Astrocyte (in vitro differentiated cells and primary cell): ENCODE measurements around the gene RARB. TPM values are rescaled to one million over a fixed set of nuclear protein-coding genes. Genes with fewer than 3 reads are reported as not detected.
A peak's percentile ranks its signal among the peaks of the same experiment; 100 is the strongest.

Experiments used
- DNase-seq: peaks from one replicate; pipeline ENCODE4 v3.0.0-alpha.2; 2010; ENCODE audit warnings: low read depth
- FAIRE-seq: peaks from 2 replicates; lab custom pipeline; 2011; peaks lifted over from hg19 to GRCh38; lab: Jason Lieb, UNC
- H2AFZ ChIP-seq: 2 replicates; pipeline ENCODE4 v1.6.0; 2012; ENCODE audit warnings: low read depth, low read length, inconsistent platforms
- H3K27ac ChIP-seq: 2 replicates; pipeline ENCODE4 v1.5.1; 2011; ENCODE audit warnings: low read depth, low read length, inconsistent platforms
- H3K27me3 ChIP-seq: 2 replicates; pipeline ENCODE4 v1.6.0; 2011; ENCODE audit warnings: low read length, inconsistent platforms; ENCODE audit not compliant: insufficient read depth
- H3K36me3 ChIP-seq: 2 replicates; pipeline ENCODE4 v1.5.1; 2011; ENCODE audit warnings: low read length, inconsistent platforms; ENCODE audit not compliant: insufficient read depth
- H3K4me1 ChIP-seq: 2 replicates; pipeline ENCODE4 v1.5.1; 2011; ENCODE audit warnings: low read length, inconsistent platforms; ENCODE audit not compliant: insufficient read depth
- H3K4me2 ChIP-seq: 2 replicates; pipeline ENCODE4 v1.6.0; 2012; ENCODE audit warnings: low read length, inconsistent platforms
- H3K4me3 ChIP-seq: 2 replicates; pipeline ENCODE4 v1.5.1; 2011; ENCODE audit warnings: low read depth, mild to moderate bottlenecking, low read length, inconsistent platforms; ENCODE audit not compliant: insufficient read depth
- H3K79me2 ChIP-seq: 2 replicates; pipeline ENCODE4 v1.6.0; 2012; ENCODE audit warnings: mild to moderate bottlenecking, low read length, inconsistent platforms; ENCODE audit not compliant: insufficient read depth
- H3K9ac ChIP-seq: 2 replicates; pipeline ENCODE4 v1.6.0; 2012; ENCODE audit warnings: mild to moderate bottlenecking, low read length, inconsistent platforms
- H3K9me3 ChIP-seq: 2 replicates; pipeline ENCODE4 v1.5.1; 2012; ENCODE audit warnings: low read depth, mild to moderate bottlenecking, low read length, inconsistent platforms; ENCODE audit not compliant: insufficient read depth
- H4K20me1 ChIP-seq: 2 replicates; pipeline ENCODE4 v1.6.0; 2012; ENCODE audit warnings: low read length, inconsistent platforms; ENCODE audit not compliant: insufficient read depth
- H3K27ac Mint-ChIP-seq: one replicate; pipeline ENCODE4 v1.8.0; 2021; ENCODE audit warnings: mild to moderate bottlenecking, mixed read lengths; ENCODE audit not compliant: unreplicated experiment
- H3K27me3 Mint-ChIP-seq: one replicate; pipeline ENCODE4 v1.8.0; 2021; ENCODE audit warnings: low read depth, mixed read lengths; ENCODE audit not compliant: unreplicated experiment
- H3K36me3 Mint-ChIP-seq: one replicate; pipeline ENCODE4 v1.8.0; 2021; ENCODE audit warnings: low read depth, mixed read lengths; ENCODE audit not compliant: unreplicated experiment
- H3K4me1 Mint-ChIP-seq: one replicate; pipeline ENCODE4 v1.8.0; 2021; ENCODE audit warnings: low read depth, mixed read lengths; ENCODE audit not compliant: unreplicated experiment
- H3K4me3 Mint-ChIP-seq: one replicate; pipeline ENCODE4 v1.8.0; 2021; ENCODE audit warnings: mild to moderate bottlenecking, moderate library complexity, mixed read lengths; ENCODE audit not compliant: unreplicated experiment
- H3K9me3 Mint-ChIP-seq: one replicate; pipeline ENCODE4 v1.8.0; 2021; ENCODE audit warnings: mild to moderate bottlenecking, mixed read lengths; ENCODE audit not compliant: unreplicated experiment
- CTCF ChIP-seq: IDR thresholded peaks from 2 replicates; pipeline ENCODE4 v1.5.1; 2011; ENCODE audit warnings: low read depth, mild to moderate bottlenecking, inconsistent platforms, low read length, moderate library complexity; ENCODE audit not compliant: insufficient read depth
- EZH2 ChIP-seq: IDR thresholded peaks from 2 replicates; pipeline ENCODE4 v1.6.1; 2012; ENCODE audit warnings: mild to moderate bottlenecking, low read length, inconsistent platforms; ENCODE audit not compliant: insufficient read depth
- total RNA-seq: library from RNA; stranded (reverse); gene quantifications from 2 replicates; pipeline ENCODE4 v1.2.1, GENCODE V29; 2021

Gene RARB
- total RNA-seq, 1 donor from 2014 or later = 0.27 TPM

GRCh38 chr3:25594007-25594502 lies 166.0 kb downstream of the RARB start:
- Histone ChIP-seq H3K4me2 (no peak overlapping the region), H3K9ac (no peak overlapping the region), H3K36me3 (peaks cover 28% of the 10 kb centered on the region), H4K20me1 (no peaks in the 10 kb centered on the region), H3K4me3 (no peak overlapping the region), H2AFZ (no peak overlapping the region), H3K27ac (no peak overlapping the region), H3K9me3 (no peaks in the 10 kb centered on the region), H3K4me1 (peaks cover 18% of the 10 kb centered on the region), H3K27me3 (no peaks in the 10 kb centered on the region), H3K79me2 (no peaks in the 10 kb centered on the region)
- H3K36me3 Mint-ChIP-seq = peaks cover 3% of the 10 kb centered on the region
- H3K4me3 Mint-ChIP-seq = no peak overlapping the region
- H3K9me3 Mint-ChIP-seq = peaks cover 1% of the 10 kb centered on the region
- H3K4me1 Mint-ChIP-seq = peaks cover 14% of the 10 kb centered on the region
- H3K27me3 Mint-ChIP-seq = no peaks in the 10 kb centered on the region
- DNase-seq = peak; percentile 68
- peak; percentile 89 for FAIRE-seq
- peak; percentile 93 for TF ChIP-seq CTCF
- no peak for TF ChIP-seq EZH2
- H3K27ac Mint-ChIP-seq = no peak overlapping the region

GRCh38 chr3:25597535-25598101 lies 169.6 kb downstream of the RARB start:
- peaks cover 11% of the 10 kb centered on the region for H3K4me1 ChIP-seq
- H3K36me3 Mint-ChIP-seq = peaks cover 9% of the 10 kb centered on the region
- no peak for TF ChIP-seq EZH2
- no peaks in the 10 kb centered on the region for H3K9me3 ChIP-seq
- no peak overlapping the region for H3K27ac ChIP-seq
- no peak overlapping the region for H3K9ac ChIP-seq
- H3K27me3 ChIP-seq = no peaks in the 10 kb centered on the region
- H3K4me1 Mint-ChIP-seq = peaks cover 7% of the 10 kb centered on the region
- no peaks in the 10 kb centered on the region for H3K27me3 Mint-ChIP-seq
- H2AFZ ChIP-seq = no peak overlapping the region
- no peak overlapping the region for H3K4me3 Mint-ChIP-seq
- no peak overlapping the region for H3K4me3 ChIP-seq
- FAIRE-seq (no peak), DNase-seq (no peak)
- H4K20me1 ChIP-seq = peaks cover under 1% of the 10 kb centered on the region
- H3K4me2 ChIP-seq = no peak overlapping the region
- peaks cover 38% of the 10 kb centered on the region for H3K36me3 ChIP-seq
- H3K27ac Mint-ChIP-seq = no peak overlapping the region
- H3K9me3 Mint-ChIP-seq = no peaks in the 10 kb centered on the region
- no peaks in the 10 kb centered on the region for H3K79me2 ChIP-seq

- no peak for FAIRE-seq
Measured at GRCh38 chr3:25603703-25604102, 175.6 kb downstream of the RARB start.

More at GRCh38 chr3:25603703-25604102, 175.6 kb downstream of the RARB start:
- Histone ChIP-seq H3K9me3 (no peaks in the 10 kb centered on the region), H3K4me2 (peak overlapping the region; percentile 44), H4K20me1 (peaks cover 12% of the 10 kb centered on the region), H2AFZ (no peak overlapping the region), H3K36me3 (peaks cover 30% of the 10 kb centered on the region), H3K79me2 (no peaks in the 10 kb centered on the region), H3K27ac (peak overlapping the region; percentile 57), H3K4me1 (peaks cover 16% of the 10 kb centered on the region), H3K4me3 (no peak overlapping the region), H3K9ac (peak overlapping the region; percentile 4), H3K27me3 (no peaks in the 10 kb centered on the region)
- Mint-ChIP-seq H3K4me3 (no peak overlapping the region), H3K27ac (peak overlapping the region; percentile 82), H3K9me3 (no peaks in the 10 kb centered on the region), H3K27me3 (no peaks in the 10 kb centered on the region), H3K4me1 (peaks cover 26% of the 10 kb centered on the region), H3K36me3 (peaks cover 6% of the 10 kb centered on the region)
- peak; percentile 27 for DNase-seq
- no peak for TF ChIP-seq CTCF
